ENCODE data around the gene CBARP. TPM values are rescaled to one million over a fixed set of nuclear protein-coding genes. Genes with fewer than 3 reads are reported as not detected.

The CBARP gene
- total and polyA plus RNA-seq, 2 of the 13 experiments (the other 11 are each of a cell fraction or from before 2014, with no cell fraction given) = 1.2 to 1.4 TPM

DNA sequence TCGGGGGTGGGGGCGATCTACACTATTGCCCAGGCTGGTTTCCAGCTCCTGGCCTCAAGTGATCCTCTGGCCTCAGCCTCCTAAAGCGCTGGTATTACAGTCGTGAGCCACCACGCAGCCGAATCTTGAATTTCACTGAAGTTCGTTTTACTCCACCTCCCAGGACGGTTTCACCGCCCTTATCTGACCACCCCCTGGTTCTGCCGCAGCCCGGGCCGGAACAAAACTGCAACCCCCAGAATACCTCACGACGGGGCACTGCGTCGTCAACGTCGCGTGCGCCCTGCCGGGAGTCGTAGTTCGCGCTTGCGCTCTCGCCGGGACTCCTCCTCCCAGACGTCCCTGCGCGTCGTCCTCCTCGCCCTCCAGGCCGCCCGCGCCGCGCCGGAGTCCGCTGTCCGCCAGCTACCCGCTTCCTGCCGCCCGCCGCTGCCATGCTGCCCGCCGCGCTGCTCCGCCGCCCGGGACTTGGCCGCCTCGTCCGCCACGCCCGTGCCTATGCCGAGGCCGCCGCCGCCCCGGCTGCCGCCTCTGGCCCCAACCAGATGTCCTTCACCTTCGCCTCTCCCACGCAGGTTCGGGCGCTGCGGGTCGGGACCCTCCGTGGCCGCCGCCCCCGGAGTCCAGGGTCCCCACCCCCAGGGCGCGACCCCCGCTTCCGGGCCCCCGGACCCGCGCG, 3.8 kb upstream of the CBARP start, which contains the start of gene ATP5F1D (continued):
- no peak for TF ChIP-seq THYN1 (CRISPR knock-in tag; IDR thresholded peaks at IDR 0.05; ENCODE audit: borderline replicate concordance, low read depth)
- TF ChIP-seq SP5 (CRISPR knock-in tag; IDR thresholded peaks at IDR 0.05; ENCODE audit: borderline replicate concordance, low read depth) = 0 out of 2 replicates have a peak, but pooled peaks have one; percentile 17
- no peak for TF ChIP-seq LCORL (IDR thresholded peaks at IDR 0.05)
- 0 out of 2 replicates have a peak, but pooled peaks have one; percentile 44 for TF ChIP-seq LCORL (CRISPR knock-in tag; IDR thresholded peaks at IDR 0.05)
- TF ChIP-seq ETV6 (CRISPR knock-in tag; conservative IDR thresholded peaks at IDR 0.05) = 0 out of 2 replicates have a peak, but pooled peaks have one; percentile 15
- peak; percentile 12; the same call in 1 of the 2 replicates for TF ChIP-seq ZNF563 (CRISPR knock-in tag; IDR thresholded peaks at IDR 0.05)
- TF ChIP-seq ZNF839 (CRISPR knock-in tag; IDR thresholded peaks at IDR 0.05; ENCODE audit: borderline replicate concordance) = no peak
- TF ChIP-seq MAZ (IDR thresholded peaks at IDR 0.05; ENCODE audit: borderline replicate concordance, low read depth, low read length) = peak; percentile 36; the same call in 1 of the 2 replicates
- peak; percentile 92; the same call in 1 of the 2 replicates for TF ChIP-seq MAZ (CRISPR knock-in tag; IDR thresholded peaks at IDR 0.05; ENCODE audit: low read depth)
- TF ChIP-seq, protein P1, sequence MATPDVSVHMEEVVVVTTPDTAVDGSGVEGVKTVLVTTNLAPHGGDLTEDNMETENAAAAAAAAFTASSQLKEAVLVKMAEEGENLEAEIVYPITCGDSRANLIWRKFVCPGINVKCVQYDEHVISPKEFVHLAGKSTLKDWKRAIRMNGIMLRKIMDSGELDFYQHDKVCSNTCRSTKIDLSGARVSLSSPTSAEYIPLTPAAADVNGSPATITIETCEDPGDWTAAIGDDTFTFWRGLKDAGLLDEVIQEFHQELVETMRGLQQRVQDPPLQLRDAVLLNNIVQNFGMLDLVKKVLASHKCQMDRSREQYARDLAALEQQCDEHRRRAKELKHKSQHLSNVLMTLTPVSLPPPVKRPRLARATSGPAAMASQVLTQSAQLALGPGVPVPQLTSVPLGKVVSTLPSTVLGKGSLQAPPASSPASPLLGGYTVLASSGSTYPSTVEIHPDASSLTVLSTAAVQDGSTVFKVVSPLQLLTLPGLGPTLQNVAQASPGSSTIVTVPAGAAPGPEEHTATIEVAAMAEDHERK (CRISPR knock-in tag; IDR thresholded peaks at IDR 0.05; ENCODE audit: low read depth) = peak; percentile 99
- TF ChIP-seq ESRRA (CRISPR knock-in tag; IDR thresholded peaks at IDR 0.05; ENCODE audit: low read depth) = 0 out of 2 replicates have a peak, but pooled peaks have one; percentile 24
- TF ChIP-seq ADNP (CRISPR knock-in tag; IDR thresholded peaks at IDR 0.05) = no peak
- 0 out of 2 replicates have a peak, but pooled peaks have one; percentile 20 for TF ChIP-seq SRF (IDR thresholded peaks at IDR 0.05; ENCODE audit: low read depth, low read length)
- no peak for TF ChIP-seq PAX8 (CRISPR knock-in tag; IDR thresholded peaks at IDR 0.05; ENCODE audit: borderline replicate concordance)
- peak; percentile 92 for TF ChIP-seq ZNF547 (CRISPR knock-in tag; IDR thresholded peaks at IDR 0.05)
- TF ChIP-seq ZNF891 (CRISPR knock-in tag; IDR thresholded peaks at IDR 0.05) = no peak; the same call in 1 of the 2 replicates
- TF ChIP-seq ZNF816 (CRISPR knock-in tag; IDR thresholded peaks at IDR 0.05; ENCODE audit: borderline replicate concordance) = no peak; the same call in 1 of the 2 replicates
- 0 out of 2 replicates have a peak, but pooled peaks have one; percentile 76 for TF ChIP-seq ZNF431 (CRISPR knock-in tag; IDR thresholded peaks at IDR 0.05; ENCODE audit: borderline replicate concordance, low read depth)
- no peak for TF ChIP-seq ZNF343 (CRISPR knock-in tag; IDR thresholded peaks at IDR 0.05)
- TF ChIP-seq ZNF766 (CRISPR knock-in tag; IDR thresholded peaks at IDR 0.05; ENCODE audit: borderline replicate concordance) = peak; percentile 33; the same call in 1 of the 2 replicates
- TF ChIP-seq ZFX (CRISPR knock-in tag; IDR thresholded peaks at IDR 0.05; ENCODE audit: low read depth) = peak; percentile 73
- TF ChIP-seq ZNF232 (CRISPR knock-in tag; IDR thresholded peaks at IDR 0.05; ENCODE audit: borderline replicate concordance) = peak; percentile 2; the same call in 1 of the 2 replicates
- TF ChIP-seq ZNF143 (CRISPR knock-in tag; IDR thresholded peaks at IDR 0.05) = peak; percentile 95
- 0 out of 2 replicates have a peak, but pooled peaks have one; percentile 51 for TF ChIP-seq RELA (CRISPR knock-in tag; IDR thresholded peaks at IDR 0.05)
- peak; percentile 94 for TF ChIP-seq NR2C2 (CRISPR knock-in tag; IDR thresholded peaks at IDR 0.05; ENCODE audit: borderline replicate concordance)
- TF ChIP-seq, protein P2, sequence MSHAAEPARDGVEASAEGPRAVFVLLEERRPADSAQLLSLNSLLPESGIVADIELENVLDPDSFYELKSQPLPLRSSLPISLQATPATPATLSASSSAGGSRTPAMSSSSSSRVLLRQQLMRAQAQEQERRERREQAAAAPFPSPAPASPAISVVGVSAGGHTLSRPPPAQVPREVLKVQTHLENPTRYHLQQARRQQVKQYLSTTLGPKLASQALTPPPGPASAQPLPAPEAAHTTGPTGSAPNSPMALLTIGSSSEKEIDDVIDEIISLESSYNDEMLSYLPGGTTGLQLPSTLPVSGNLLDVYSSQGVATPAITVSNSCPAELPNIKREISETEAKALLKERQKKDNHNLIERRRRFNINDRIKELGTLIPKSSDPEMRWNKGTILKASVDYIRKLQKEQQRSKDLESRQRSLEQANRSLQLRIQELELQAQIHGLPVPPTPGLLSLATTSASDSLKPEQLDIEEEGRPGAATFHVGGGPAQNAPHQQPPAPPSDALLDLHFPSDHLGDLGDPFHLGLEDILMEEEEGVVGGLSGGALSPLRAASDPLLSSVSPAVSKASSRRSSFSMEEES (CRISPR knock-in tag; IDR thresholded peaks at IDR 0.05) = peak; percentile 15; the same call in 1 of the 2 replicates
- no peak for TF ChIP-seq PREB (CRISPR knock-in tag; IDR thresholded peaks at IDR 0.05)
